CD4-positive, CD25-positive, alpha-beta regulatory T cell (primary cell): ENCODE data around the gene MAPK8IP3. TPM values are rescaled to one million over a fixed set of nuclear protein-coding genes. Genes with fewer than 3 reads are reported as not detected.

Experiments used
- ATAC-seq, 2 donors: fragments of 150-1000 bp; cut with Tn5 transposase; one replicate each; pipeline ENCODE4 v1.10.0; 2021; ENCODE audit warnings: low read depth in 2 of 2, moderate number of reproducible peaks in 2 of 2, moderate library complexity in 1 of 2
- DNase-seq, 3 donors: peaks; one replicate each; pipeline versions ENCODE4 v3.0.0 to v3.0.0-alpha.2; 2012 to 2022; ENCODE audit warnings: mixed read lengths in 1 of 3
- H3K27ac ChIP-seq: one replicate; pipeline ENCODE4 v1.7.0; 2013; ENCODE audit warnings: mild to moderate bottlenecking, low read length; ENCODE audit not compliant: insufficient read depth, poor library complexity, severe bottlenecking
- H3K27me3 ChIP-seq: one replicate; pipeline ENCODE4 v1.7.0; 2013; ENCODE audit warnings: low read length; ENCODE audit not compliant: control insufficient read depth, insufficient read depth
- H3K36me3 ChIP-seq: one replicate; pipeline ENCODE4 v1.7.0; 2013; ENCODE audit warnings: mild to moderate bottlenecking, low read length, moderate library complexity; ENCODE audit not compliant: control insufficient read depth, insufficient read depth
- H3K4me1 ChIP-seq: 2 replicates; pipeline ENCODE4 v1.7.0; 2013; ENCODE audit warnings: mild to moderate bottlenecking, low read length; ENCODE audit not compliant: insufficient read depth, control insufficient read depth, poor library complexity, severe bottlenecking
- H3K4me3 ChIP-seq: one replicate; pipeline ENCODE4 v1.7.0; 2013; ENCODE audit warnings: low read depth, mild to moderate bottlenecking, low read length, moderate library complexity
- H3K9me3 ChIP-seq, 2 experiments: 1 replicate in 1 of 2; 2 replicates in 1 of 2; pipeline ENCODE4 v1.7.0; 2013; ENCODE audit warnings: low read length in 2 of 2, mild to moderate bottlenecking in 1 of 2, moderate library complexity in 1 of 2; ENCODE audit not compliant: control insufficient read depth in 2 of 2
- H3K27ac Mint-ChIP-seq, 3 donors: one replicate each; pipeline ENCODE4 v1.8.0; 2020 to 2022; ENCODE audit warnings: mild to moderate bottlenecking in 3 of 3, mixed read lengths in 3 of 3, moderate library complexity in 2 of 3
- H3K27me3 Mint-ChIP-seq: one replicate; pipeline ENCODE4 v1.8.0; 2022; ENCODE audit warnings: mild to moderate bottlenecking, mixed read lengths
- H3K36me3 Mint-ChIP-seq: one replicate; pipeline ENCODE4 v1.8.0; 2020; ENCODE audit warnings: mixed read lengths
- H3K4me1 Mint-ChIP-seq, 4 donors: one replicate each; pipeline ENCODE4 v1.8.0; 2020 to 2022; ENCODE audit warnings: mixed read lengths in 4 of 4, mild to moderate bottlenecking in 1 of 4
- H3K4me3 Mint-ChIP-seq, 4 donors: one replicate each; pipeline ENCODE4 v1.8.0; 2020 to 2022; ENCODE audit warnings: mild to moderate bottlenecking in 4 of 4, mixed read lengths in 4 of 4, moderate library complexity in 3 of 4
- H3K9me3 Mint-ChIP-seq, 7 donors: one replicate each; pipeline ENCODE4 v1.8.0; 2020 to 2022; ENCODE audit warnings: mixed read lengths in 7 of 7, mild to moderate bottlenecking in 3 of 7, moderate library complexity in 2 of 7
- polyA plus RNA-seq, 4 donors: library from polyadenylated mRNA; unstranded; fragments of 300-500 nt; fragmentation: Illumina TruSeq; gene quantifications; one replicate each; pipeline ENCODE4 v1.2.3, GENCODE V29; 2021
- total RNA-seq: library from RNA; stranded (reverse); gene quantifications from one replicate; pipeline ENCODE4 v1.2.3, GENCODE V29; 2022

MAPK8IP3 gene
- total and polyA plus RNA-seq, 5 donors from 2014 or later, result 0.79 to 222 (median 1.4) TPM

- Mint-ChIP-seq H3K9me3 (peaks cover 0 to 2% (median 0%) of the 10 kb centered on the region in 7 donors), H3K4me1 (peaks cover 0 to 7% (median 2%) of the 10 kb centered on the region in 4 donors), H3K27ac (no peak overlapping the region), H3K27me3 (no peaks in the 10 kb centered on the region), H3K4me3 (no peak overlapping the region), H3K36me3 (peaks cover 17% of the 10 kb centered on the region)
- DNase-seq (no peak), ATAC-seq (no peak)
- H3K27me3 ChIP-seq, result no peaks in the 10 kb centered on the region
- H3K36me3 ChIP-seq, result peaks cover 38% of the 10 kb centered on the region
- no peaks in the 10 kb centered on the region for H3K4me1 ChIP-seq
- H3K9me3 ChIP-seq, result no peaks in the 10 kb centered on the region
- H3K4me3 ChIP-seq, result no peak overlapping the region
- H3K27ac ChIP-seq, result no peak overlapping the region
Measured at GRCh38 chr16:1752853-1753252, 46.9 kb downstream of the MAPK8IP3 start.

GRCh38 chr16:1754204-1754603, 48.2 kb downstream of the MAPK8IP3 start:
- H3K27me3 ChIP-seq, result no peaks in the 10 kb centered on the region
- DNase-seq (no peak), ATAC-seq (no peak)
- no peaks in the 10 kb centered on the region for H3K4me1 ChIP-seq
- H3K36me3 ChIP-seq, result peaks cover 24% of the 10 kb centered on the region
- H3K4me1 Mint-ChIP-seq, result peaks cover 0 to 7% (median 2%) of the 10 kb centered on the region in 4 donors
- no peaks in the 10 kb centered on the region for H3K27me3 Mint-ChIP-seq
- no peak overlapping the region for H3K27ac ChIP-seq
- H3K27ac Mint-ChIP-seq, result no peak overlapping the region
- no peaks in the 10 kb centered on the region for H3K9me3 ChIP-seq
- no peak overlapping the region for H3K4me3 Mint-ChIP-seq
- peaks cover 11% of the 10 kb centered on the region for H3K36me3 Mint-ChIP-seq
- H3K9me3 Mint-ChIP-seq, result peaks cover 0 to 4% (median 0%) of the 10 kb centered on the region in 7 donors
- no peak overlapping the region for H3K4me3 ChIP-seq

DNA sequence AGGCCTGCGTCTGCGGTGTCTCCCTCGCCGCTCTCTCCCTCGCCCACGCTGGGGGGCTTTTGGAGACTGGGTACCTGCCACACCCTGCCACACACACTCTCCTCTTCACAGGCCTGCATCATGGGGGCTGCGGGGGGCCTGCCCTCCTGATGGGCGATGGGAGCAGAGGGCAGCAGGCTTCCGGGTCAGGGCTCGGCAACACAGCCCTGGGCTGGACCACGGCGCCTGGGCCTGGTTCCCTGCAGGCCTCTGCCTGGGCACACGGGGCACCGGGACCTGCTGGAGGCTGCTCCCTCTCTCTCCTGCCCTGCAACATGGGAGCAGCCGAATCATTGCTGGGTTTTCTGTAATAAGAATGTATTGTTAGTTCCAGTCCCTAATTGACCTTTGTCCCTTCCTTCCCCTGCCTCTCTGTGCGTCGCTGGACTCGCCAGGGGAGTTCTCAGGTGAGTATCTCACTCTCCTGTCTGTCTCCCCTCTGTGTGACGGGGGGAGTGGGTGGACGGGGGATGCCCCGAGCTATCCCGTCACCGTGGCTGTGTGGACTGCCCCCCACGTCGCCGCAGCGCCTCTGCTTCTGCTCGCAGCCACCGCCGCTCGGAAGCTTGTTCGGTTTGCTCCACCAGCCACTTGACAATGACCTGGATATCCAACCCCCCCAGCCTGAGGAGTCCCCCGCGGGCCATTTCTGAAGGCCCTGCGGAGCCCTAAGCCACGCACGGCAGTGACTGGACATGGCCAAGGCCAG, 51.9 kb downstream of the MAPK8IP3 start:
- H3K27me3 ChIP-seq, result no peaks in the 10 kb centered on the region
- H3K4me1 ChIP-seq, result no peaks in the 10 kb centered on the region
- no peak for DNase-seq
- Mint-ChIP-seq H3K9me3 (peaks cover 0 to 2% (median 0%) of the 10 kb centered on the region in 7 donors), H3K4me1 (peaks cover 0 to 7% (median 1%) of the 10 kb centered on the region in 4 donors), H3K27ac (no peak overlapping the region), H3K27me3 (no peaks in the 10 kb centered on the region), H3K36me3 (peaks cover 12% of the 10 kb centered on the region), H3K4me3 (no peak overlapping the region)
- no peaks in the 10 kb centered on the region for H3K9me3 ChIP-seq
- no peak for ATAC-seq
- peaks cover 15% of the 10 kb centered on the region for H3K36me3 ChIP-seq
- H3K4me3 ChIP-seq, result no peak overlapping the region
- H3K27ac ChIP-seq, result no peak overlapping the region

DNA sequence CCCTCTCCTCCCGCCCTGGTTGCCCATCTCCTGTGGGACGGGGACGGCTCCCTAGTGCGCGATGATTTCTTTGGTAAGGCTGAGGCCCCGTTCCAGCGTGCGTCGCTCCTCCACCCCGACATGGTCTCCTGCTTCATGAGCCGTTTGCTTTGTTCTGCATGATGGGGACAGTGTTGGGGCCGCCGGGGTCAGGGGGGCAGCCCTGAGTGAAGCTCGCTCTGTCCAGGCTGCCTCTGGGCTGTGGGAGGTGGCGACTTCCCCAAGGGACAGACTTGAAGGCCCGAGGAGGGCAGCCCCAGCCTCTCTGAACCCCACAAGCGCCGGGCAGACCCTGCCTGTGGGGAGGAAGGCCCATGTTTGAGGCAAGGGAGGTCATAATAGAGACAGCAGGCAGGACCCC, 52.9 kb downstream of the MAPK8IP3 start:
- H3K4me3 ChIP-seq, result no peak overlapping the region
- H3K9me3 ChIP-seq, result no peaks in the 10 kb centered on the region
- H3K27ac ChIP-seq, result no peak overlapping the region
- Mint-ChIP-seq H3K4me3 (no peak overlapping the region), H3K36me3 (peaks cover 12% of the 10 kb centered on the region), H3K9me3 (peaks cover 0 to 2% (median 0%) of the 10 kb centered on the region in 7 donors), H3K4me1 (peaks cover 0 to 7% (median 0%) of the 10 kb centered on the region in 4 donors), H3K27ac (no peak overlapping the region), H3K27me3 (no peaks in the 10 kb centered on the region)
- H3K36me3 ChIP-seq, result peaks cover 11% of the 10 kb centered on the region
- H3K27me3 ChIP-seq, result no peaks in the 10 kb centered on the region
- H3K4me1 ChIP-seq, result no peaks in the 10 kb centered on the region
- ATAC-seq (no peak), DNase-seq (no peak)

GRCh38 chr16:1759511-1759910, 53.5 kb downstream of the MAPK8IP3 start:
- H3K4me1 ChIP-seq, result no peaks in the 10 kb centered on the region
- H3K27me3 ChIP-seq, result no peaks in the 10 kb centered on the region
- Mint-ChIP-seq H3K4me1 (peaks cover 0 to 7% (median 0%) of the 10 kb centered on the region in 4 donors), H3K27ac (no peak overlapping the region), H3K27me3 (no peaks in the 10 kb centered on the region), H3K4me3 (no peak overlapping the region), H3K9me3 (peaks cover 0 to 2% (median 0%) of the 10 kb centered on the region in 7 donors), H3K36me3 (peaks cover 12% of the 10 kb centered on the region)
- no peak overlapping the region for H3K4me3 ChIP-seq
- ATAC-seq (no peak), DNase-seq (no peak)
- no peak overlapping the region for H3K27ac ChIP-seq
- peaks cover 15% of the 10 kb centered on the region for H3K36me3 ChIP-seq
- no peaks in the 10 kb centered on the region for H3K9me3 ChIP-seq

- no peaks in the 10 kb centered on the region for H3K27me3 Mint-ChIP-seq
- H3K4me3 ChIP-seq, result no peak overlapping the region
- H3K27ac ChIP-seq, result no peak overlapping the region
- H3K36me3 ChIP-seq, result peaks cover 25% of the 10 kb centered on the region
- H3K9me3 Mint-ChIP-seq, result peaks cover 0 to 2% (median 0%) of the 10 kb centered on the region in 7 donors
- H3K4me1 Mint-ChIP-seq, result peaks cover 0 to 6% (median 0%) of the 10 kb centered on the region in 4 donors
- no peaks in the 10 kb centered on the region for H3K9me3 ChIP-seq
- ATAC-seq (no peak), DNase-seq (no peak)
- no peaks in the 10 kb centered on the region for H3K4me1 ChIP-seq
- H3K27me3 ChIP-seq, result no peaks in the 10 kb centered on the region
- H3K36me3 Mint-ChIP-seq, result peaks cover 6% of the 10 kb centered on the region
- peak overlapping the region in 1 of 3 donors; percentile 33 for H3K27ac Mint-ChIP-seq
- H3K4me3 Mint-ChIP-seq, result no peak overlapping the region
Measured at GRCh38 chr16:1760911-1761310, 54.9 kb downstream of the MAPK8IP3 start.

DNA sequence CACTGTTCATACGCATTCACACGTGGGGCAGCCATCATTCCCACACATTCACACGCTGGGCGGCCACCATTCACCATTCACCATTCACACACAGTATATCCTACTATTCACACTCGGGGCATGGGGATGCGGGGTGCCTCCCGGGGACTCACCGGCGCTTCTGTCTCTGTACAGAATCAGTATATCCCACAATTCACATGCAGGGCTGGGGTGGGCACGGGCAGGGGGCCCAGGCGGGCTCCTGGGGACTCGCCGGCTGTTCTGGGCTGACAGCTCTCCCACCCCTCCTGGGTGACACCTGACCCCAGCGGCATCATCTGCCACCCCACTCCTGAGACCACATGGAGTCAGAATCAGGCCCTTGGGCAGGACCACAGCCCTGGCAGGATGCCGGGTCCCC, 55.8 kb downstream of the MAPK8IP3 start:
- no peaks in the 10 kb centered on the region for H3K9me3 ChIP-seq
- H3K27ac Mint-ChIP-seq, result no peak overlapping the region
- H3K36me3 ChIP-seq, result peaks cover 28% of the 10 kb centered on the region
- ATAC-seq (no peak), DNase-seq (no peak)
- H3K4me3 Mint-ChIP-seq, result no peak overlapping the region
- no peak overlapping the region for H3K27ac ChIP-seq
- H3K4me1 ChIP-seq, result no peaks in the 10 kb centered on the region
- H3K27me3 Mint-ChIP-seq, result no peaks in the 10 kb centered on the region
- H3K36me3 Mint-ChIP-seq, result peaks cover 6% of the 10 kb centered on the region
- no peak overlapping the region for H3K4me3 ChIP-seq
- peaks cover 0 to 2% (median 0%) of the 10 kb centered on the region in 7 donors for H3K9me3 Mint-ChIP-seq
- peaks cover 0 to 3% (median 0%) of the 10 kb centered on the region in 4 donors for H3K4me1 Mint-ChIP-seq
- no peaks in the 10 kb centered on the region for H3K27me3 ChIP-seq
